HPDE6-E6E7 (cell line): ENCODE data around the gene DPEP1.
"Not testable (repeated sequence)": the region's sequence is repeated elsewhere in the genome, so short reads cannot be mapped to it uniquely, and the experiment has no call there.

Source experiments
- DNase-seq: peaks from one replicate; pipeline ENCODE4 v3.0.0; 2011; ENCODE audit warnings: missing footprints; ENCODE audit errors: extremely low spot score

The DPEP1 gene

DNA sequence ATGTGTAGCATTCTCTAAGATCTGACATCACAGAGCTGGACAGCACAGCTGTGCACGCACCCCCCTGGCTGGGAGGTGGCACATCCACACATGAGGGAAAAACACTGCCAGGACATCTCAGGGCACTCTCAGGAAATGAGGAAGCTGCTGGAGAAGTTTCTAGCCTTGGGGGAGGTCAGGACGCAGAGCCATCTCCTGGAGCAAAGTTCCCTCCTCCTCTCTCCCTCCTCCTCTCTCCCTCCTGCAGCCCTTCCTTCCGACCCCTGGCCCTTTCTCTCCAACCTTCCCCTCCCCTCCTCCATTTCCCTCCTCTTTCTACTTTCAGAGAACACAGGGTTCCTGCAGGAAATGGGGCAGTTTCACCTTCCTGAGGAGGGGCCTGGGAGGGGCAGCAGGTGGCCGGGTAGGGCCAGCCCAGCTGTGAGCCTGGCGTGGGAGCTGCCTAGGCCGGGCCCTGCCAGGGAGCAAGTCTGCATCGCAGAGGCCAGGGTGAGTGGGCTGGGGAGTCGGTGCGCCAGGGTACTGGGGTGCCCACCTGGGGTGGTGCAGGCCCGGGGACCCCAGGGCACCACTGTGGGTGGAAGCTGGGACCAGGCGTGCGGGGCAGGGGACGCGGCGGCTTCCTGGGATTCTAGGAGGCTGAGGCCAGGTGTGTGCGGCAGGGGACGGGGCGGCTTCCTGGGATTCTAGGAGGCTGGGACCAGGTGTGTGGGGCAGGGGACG lies at the start of gene DPEP1:
TSS of gene DPEP1 (plus strand) at position 412 of the 723 bp plus-strand sequence. CDS start 16,769 bp downstream, outside the sequence.
- DNase-seq, result no peak

DNA sequence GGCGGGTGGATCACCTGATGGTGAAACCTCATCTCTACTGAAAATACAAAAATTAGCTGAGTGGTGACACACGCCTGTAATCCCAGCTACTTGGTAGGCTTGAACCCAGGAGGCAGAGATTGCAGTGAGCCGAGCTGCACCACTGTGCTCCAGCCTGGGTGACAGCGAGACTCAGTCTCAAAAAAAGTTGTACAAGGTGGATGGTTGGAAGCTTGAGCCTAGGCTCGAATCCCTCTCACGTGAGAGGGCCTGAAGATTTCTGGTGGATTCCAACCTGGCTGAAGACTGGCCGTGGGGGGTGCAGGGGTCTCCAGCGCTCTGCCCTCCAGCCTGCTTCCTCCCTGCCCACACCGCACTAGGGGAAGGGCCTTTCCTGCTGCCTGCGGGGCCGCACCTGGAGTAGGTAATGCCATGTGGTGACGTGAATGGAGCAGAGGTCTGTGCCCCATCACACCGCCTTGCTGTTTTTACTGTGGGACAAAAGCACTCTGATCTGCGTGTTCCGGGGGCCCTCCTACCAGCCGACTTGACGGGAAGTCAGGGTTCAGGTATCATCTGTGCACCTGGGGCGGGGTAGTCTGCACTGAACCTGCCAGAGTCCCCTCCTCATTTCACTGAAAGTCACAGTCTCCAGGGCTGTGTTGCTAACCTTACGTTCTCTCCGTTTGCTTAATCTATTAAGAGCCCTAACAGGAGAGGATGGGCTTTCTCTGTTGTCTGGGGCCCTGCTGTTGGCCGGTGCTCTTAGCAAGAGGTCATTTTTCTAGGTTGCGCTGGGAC lies 48.8 kb upstream of the DPEP1 start:
- DNase-seq, result no peak

- peak; percentile 54 for DNase-seq
Observed at GRCh38 chr16:89565256-89565505, 48.3 kb upstream of the DPEP1 start.

DNA sequence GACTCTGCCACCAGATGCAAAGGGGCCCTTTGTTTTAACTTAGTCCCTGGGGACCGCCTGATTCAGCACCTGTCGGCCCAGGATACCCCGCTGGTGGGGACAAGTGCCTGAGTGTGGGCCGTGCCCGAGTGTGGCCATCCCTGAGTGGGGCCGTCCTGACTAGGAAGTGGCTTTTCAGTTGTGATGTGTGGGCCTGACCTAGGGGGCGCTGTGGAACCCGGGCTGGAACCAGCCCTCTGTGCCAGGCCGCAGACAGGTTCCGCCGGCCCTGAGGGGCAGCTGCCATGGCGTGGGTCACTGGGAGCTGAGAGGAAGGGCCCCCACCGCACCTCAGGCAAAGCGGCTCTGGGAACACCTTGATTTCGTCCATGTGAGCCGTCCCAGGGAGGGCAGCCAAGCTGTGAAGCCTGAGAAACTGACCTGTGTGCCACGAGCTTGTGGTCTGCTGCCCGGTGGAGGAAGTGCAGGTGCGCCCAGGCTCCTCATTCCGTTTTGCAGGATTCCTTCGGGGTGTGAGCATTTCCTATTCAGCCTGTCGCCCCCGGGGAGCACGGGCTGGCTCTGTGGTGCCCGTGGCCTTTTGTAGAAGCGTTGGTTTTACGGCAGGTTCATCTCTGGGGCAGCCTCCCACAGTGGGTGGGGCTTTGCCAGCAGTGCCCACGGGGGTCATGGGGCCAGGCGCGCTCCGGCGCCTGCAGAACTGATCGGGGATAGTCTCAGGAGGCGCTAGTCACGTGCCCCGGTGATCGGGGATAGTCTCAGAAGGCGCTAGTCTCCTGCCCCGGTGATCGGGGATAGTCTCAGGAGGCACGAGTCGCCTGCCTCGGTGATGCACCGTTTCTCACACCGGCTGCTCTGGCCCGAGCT lies 47.7 kb upstream of the DPEP1 start:
- DNase-seq, result peak; percentile 67

GRCh38 chr16:89567656-89568594 lies 45.5 kb upstream of the DPEP1 start:
- DNase-seq, result no peak

DNA sequence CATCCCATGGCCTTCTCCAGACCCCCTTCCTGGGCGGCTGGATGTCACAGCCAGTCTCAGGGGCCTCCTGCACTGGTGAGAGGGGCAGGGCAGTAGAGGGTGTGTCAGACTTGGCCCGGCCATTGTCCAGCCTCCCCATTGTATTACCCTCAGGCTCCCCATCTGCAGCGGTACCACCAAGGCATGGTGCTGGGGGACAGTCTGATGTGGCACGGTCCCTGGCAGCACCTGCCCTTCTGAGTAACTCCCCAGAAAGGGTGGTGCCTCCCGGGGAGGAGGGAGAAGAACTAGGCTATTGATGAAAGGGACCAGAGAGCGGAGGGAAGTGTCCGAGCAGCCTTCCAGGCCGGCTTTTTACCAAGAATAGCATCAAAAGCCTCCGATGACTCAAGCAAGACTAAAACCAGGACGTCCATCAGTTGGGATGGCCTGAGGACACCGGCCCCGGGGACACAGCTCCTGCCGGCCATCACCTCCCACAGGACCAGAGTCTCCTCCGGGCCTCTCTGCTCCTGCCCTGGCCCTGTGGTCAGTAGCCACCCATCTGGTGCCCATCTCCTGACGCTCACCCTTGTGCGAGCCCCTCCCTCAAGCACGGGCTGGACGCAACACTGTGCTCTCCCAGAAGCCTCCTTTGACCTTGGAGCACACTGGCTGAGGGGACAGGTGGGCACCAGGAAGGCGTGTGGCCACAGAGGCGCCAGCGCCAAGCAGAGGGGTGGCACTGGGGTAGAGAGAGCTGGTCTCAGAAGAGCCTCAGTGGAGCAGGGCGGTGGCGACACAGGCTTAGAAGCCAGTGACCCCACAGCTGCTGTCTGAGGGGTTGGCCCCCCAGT lies 43.7 kb upstream of the DPEP1 start:
- no peak for DNase-seq

GRCh38 chr16:89570342-89570923 lies 43.0 kb upstream of the DPEP1 start:
- DNase-seq, result no peak

GRCh38 chr16:89570983-89571598 lies 42.4 kb upstream of the DPEP1 start:
- DNase-seq, result not testable (repeated sequence)

- no peak for DNase-seq
Observed at GRCh38 chr16:89571636-89572035, 41.8 kb upstream of the DPEP1 start.

GRCh38 chr16:89572073-89572484 lies 41.4 kb upstream of the DPEP1 start:
- no peak for DNase-seq

- no peak for DNase-seq
Observed at GRCh38 chr16:89572485-89573205, 40.8 kb upstream of the DPEP1 start.

DNA sequence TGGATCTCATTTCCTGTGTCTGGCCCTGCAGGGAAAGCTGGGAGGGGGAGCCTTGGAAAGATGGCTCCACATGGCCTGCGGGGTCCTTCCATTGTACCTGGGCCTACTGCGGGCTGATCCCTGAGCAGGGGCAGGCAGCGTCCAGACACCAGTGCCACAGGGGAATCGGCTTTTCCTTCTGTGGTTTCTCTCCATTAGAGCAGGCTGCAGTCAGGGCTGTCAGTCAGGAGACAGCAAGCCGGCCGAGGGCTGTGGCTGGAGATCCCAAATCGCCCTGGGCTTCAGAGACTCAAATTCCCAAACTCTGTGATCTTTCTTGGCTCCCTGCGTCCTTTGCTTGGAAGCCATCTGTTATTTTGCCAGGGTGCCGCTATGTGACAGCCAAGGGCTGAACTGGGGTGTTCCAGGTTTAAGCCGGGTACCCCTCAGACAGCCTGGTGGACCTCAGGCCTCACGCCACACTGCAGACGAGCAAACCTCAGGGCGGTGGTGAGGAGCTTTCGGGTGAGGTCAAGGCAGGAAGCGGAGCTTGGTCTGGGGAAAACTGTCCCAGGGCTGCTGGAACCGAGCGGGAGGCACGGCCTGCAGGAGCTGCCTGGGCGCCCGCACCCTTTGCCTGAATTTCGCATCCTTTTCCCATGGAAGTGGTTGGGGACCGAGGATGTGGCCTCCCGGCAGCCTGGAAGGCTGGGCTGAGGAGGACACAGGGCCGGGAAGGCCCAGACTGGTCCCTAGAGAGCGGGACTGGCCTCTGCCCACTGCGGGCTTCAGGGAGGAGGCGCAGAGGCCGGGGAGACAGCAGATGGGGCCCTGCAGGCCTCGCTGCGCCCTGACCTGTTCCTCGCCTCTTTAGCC lies 39.4 kb upstream of the DPEP1 start:
- DNase-seq, result no peak

- peak; percentile 92 for DNase-seq
Observed at GRCh38 chr16:89574681-89575246, 38.7 kb upstream of the DPEP1 start.

DNA sequence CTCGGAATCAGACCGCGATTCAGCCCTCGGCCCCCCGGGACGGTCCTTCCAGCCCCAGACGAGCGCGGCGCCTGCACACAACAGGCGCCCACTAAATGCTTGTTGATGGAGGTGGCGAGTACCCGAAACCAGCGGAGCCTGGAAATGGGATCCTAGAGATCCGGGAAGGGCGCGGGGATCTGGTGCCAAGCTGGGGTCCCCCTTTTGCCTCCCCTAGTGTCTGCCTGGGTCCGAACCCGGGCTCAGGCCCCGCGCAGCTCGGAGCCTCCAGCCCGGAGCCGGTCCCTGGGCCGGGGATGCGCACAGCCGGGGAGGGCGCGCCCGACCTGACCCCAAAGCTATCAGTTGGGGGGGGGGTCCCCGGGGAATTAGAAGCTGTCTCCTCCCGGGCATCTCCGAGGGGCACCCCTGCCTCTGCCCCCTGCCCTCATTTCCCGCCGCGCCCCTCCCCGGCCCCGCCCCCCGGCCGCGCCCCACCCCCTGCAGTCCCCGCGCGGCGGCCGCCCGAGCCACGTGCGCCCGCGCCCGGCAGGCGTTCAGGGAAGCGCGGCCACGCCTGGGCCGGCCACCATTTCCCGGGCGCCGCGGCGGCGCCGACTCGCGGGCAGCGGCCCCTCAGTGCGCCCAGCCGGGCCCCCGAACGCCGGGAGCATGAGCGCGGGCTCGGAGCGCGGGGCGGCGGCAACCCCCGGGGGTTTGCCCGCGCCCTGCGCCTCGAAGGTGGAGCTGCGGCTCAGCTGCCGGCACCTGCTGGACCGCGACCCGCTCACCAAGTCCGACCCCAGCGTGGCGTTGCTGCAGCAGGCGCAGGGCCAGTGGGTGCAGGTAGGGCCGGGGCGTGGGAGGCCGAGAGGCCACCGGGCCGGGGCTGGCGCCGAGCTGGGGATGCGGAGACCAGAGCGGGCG lies 37.9 kb upstream of the DPEP1 start, which contains the start of gene CPNE7:
TSS of gene CPNE7 (plus strand) at position 512 of the 906 bp plus-strand sequence. CDS start at position 652, 140 bp downstream.
- no peak for DNase-seq

DNA sequence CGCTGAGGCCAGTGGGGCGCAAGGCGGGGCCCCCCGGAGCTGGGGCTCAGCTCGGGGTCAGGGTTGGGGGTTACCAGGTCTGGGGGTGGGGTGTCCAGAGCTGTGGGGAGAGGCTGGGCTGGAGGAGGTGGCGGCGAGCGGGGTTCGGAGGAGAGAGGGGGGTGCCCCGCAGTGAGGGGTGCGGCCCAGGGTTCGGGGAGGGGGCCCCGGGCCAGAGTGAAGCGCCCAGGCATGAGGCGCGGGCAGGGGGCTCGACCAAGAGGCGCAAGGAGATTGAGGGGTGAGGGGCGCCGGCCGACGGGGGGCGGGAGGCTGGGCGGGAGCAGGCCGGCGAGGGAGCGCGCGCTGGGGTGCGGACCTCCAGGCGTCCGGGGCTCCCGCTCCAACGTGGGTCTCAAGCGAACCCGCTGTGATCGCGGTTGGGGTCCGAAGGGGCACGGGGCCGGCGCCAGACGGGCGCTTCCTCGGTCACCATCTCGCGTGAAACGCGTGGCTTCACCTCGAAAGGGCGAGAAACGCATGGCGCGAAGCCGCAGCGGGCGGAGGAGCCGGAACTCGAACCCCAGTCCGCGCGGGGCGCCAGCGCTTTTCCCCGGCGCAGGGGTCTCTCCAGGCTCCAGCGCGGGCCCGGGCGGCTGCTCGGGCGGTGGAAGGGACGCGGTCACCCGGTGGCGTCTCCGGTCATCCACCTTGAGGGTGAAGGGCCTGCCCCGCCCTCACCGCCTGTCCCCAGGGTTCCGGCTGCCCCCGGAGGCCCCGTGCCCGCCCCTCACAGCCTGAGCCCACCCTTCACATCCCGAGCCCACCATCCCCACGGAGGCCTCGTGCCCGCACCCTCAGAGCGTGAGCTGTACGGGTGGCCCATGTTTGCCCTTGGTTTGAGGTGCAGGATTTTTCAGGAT lies 37.0 kb upstream of the DPEP1 start:
- no peak for DNase-seq
